Spleen (tissue), 7 donors: ENCODE data around the gene RBM34.

Experiments
- POLR2A ChIP-seq, 3 donors: fragments of 450-650 bp; IDR thresholded peaks; one replicate each; pipeline ENCODE4 v1.5.1; 2017; ENCODE audit warnings: antibody characterized with exemption in 3 of 3, mild to moderate bottlenecking in 1 of 3
- TF ChIP-seq, protein P1 (sequence below), 11 experiments: fragments of 200-600 bp in 7 of 11; fragments of 450-650 bp in 4 of 11; sonication (generic) in 4 of 11; IDR thresholded peaks in 8 of 11; conservative IDR thresholded peaks in 3 of 11; 1 replicate in 7 of 11; 2 replicates in 4 of 11; pipeline versions ENCODE4 v1.4.0 to v1.8.0; 2016 to 2021; ENCODE audit warnings: antibody characterized with exemption in 11 of 11, inconsistent platforms in 4 of 11, mild to moderate bottlenecking in 1 of 11
- donor health status: DM: no; HTN: no; CAD: no; lungs with moderate emphysema.
- donor health status: DM: no; HTN: no; CAD: no.
- donor health status: DM: no; HTN: no; CAD: no.

DNA sequence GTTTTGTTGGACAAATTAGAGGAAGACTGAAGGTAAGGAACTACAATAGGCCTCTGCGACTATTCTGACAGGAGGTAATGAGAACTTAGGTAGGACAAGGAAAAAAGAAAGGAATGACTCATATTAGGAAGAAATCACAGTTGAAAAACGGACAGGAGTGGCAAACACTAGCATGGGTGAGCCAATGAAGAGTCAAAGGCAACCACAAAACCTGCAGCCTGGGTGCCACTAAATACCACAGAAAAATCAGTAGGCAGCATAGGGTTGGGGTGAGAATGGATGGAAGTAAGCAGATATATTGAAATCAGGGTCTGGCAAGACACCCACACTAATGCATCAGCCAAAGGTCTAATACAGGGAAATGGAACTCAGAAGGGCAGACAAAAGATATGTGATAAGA is 10.0 kb downstream of the RBM34 start:
- TF ChIP-seq, protein P1, sequence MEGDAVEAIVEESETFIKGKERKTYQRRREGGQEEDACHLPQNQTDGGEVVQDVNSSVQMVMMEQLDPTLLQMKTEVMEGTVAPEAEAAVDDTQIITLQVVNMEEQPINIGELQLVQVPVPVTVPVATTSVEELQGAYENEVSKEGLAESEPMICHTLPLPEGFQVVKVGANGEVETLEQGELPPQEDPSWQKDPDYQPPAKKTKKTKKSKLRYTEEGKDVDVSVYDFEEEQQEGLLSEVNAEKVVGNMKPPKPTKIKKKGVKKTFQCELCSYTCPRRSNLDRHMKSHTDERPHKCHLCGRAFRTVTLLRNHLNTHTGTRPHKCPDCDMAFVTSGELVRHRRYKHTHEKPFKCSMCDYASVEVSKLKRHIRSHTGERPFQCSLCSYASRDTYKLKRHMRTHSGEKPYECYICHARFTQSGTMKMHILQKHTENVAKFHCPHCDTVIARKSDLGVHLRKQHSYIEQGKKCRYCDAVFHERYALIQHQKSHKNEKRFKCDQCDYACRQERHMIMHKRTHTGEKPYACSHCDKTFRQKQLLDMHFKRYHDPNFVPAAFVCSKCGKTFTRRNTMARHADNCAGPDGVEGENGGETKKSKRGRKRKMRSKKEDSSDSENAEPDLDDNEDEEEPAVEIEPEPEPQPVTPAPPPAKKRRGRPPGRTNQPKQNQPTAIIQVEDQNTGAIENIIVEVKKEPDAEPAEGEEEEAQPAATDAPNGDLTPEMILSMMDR (IDR thresholded peaks at IDR 0.05 in 8 of 11, conservative IDR thresholded peaks at IDR 0.05 in 3 of 11): no peak
- TF ChIP-seq POLR2A (IDR thresholded peaks at IDR 0.05): no peak
